B cell (primary cell): ENCODE data around the gene MFN2. TPM values are rescaled to one million over a fixed set of nuclear protein-coding genes. Genes with fewer than 3 reads are reported as not detected.
"Not testable (repeated sequence)": the region's sequence is repeated elsewhere in the genome, so short reads cannot be mapped to it uniquely, and the experiment has no call there.

ENCODE experiments used
- ATAC-seq: fragments of 200-7000 bp; cut with Tn5 transposase; one replicate; pipeline ENCODE4 v1.10.0; 2021; ENCODE audit warnings: low read depth, mild to moderate bottlenecking, moderate number of reproducible peaks, moderate library complexity
- CTCF ChIA-PET: fragments of 350-600 bp; sonication (Branson Sonifier 250); formaldehyde crosslinking; loops from one replicate; lab custom pipeline; 2021; ENCODE audit warnings: antibody characterized with exemption, inconsistent platforms; lab: Charles Lee
- POLR2A ChIA-PET: fragments of 350-600 bp; sonication (Branson Sonifier 250); formaldehyde crosslinking; loops from one replicate; lab custom pipeline; 2021; ENCODE audit warnings: antibody characterized with exemption; lab: Charles Lee
- DNase-seq: peaks from one replicate; pipeline ENCODE4 v3.0.0; 2013
- H2AFZ ChIP-seq: 2 replicates; pipeline ENCODE4 v1.6.1; 2012; ENCODE audit warnings: mild to moderate bottlenecking, low read depth, low read length; ENCODE audit not compliant: insufficient read depth, poor library complexity, severe bottlenecking
- H3K27ac ChIP-seq, 2 donors: 1 replicate in 1 of 2; 2 replicates in 1 of 2; pipeline ENCODE4 v1.5.1; 2012 to 2013; ENCODE audit warnings: low read length in 2 of 2, mild to moderate bottlenecking in 2 of 2, moderate library complexity in 1 of 2
- H3K27me3 ChIP-seq, 4 experiments: fragments of 200-600 bp in 1 of 4; sonication (generic) in 1 of 4; replicated peaks in 1 of 4; 1 replicate in 2 of 4; 2 replicates in 2 of 4; pipeline versions ENCODE4 v1.6.1 to v1.7.0; 2013 to 2016; ENCODE audit warnings: low read length in 3 of 4, mild to moderate bottlenecking in 2 of 4, mixed read lengths in 1 of 4, moderate library complexity in 1 of 4; ENCODE audit not compliant: insufficient read depth in 4 of 4, control insufficient read depth in 3 of 4; ENCODE audit errors: control extremely low read depth in 1 of 4
- H3K36me3 ChIP-seq, 2 experiments: replicated peaks in 1 of 2; 1 replicate in 1 of 2; 2 replicates in 1 of 2; pipeline versions ENCODE4 v1.6.1 to v1.7.1; 2013; ENCODE audit warnings: low read length in 1 of 2; ENCODE audit not compliant: insufficient read depth in 2 of 2, control insufficient read depth in 1 of 2; ENCODE audit errors: control extremely low read depth in 1 of 2, extremely low read depth in 1 of 2
- H3K4me1 ChIP-seq, 2 donors: fragments of 200-600 bp in 1 of 2; sonication (generic) in 1 of 2; 1 replicate in 1 of 2; 2 replicates in 1 of 2; pipeline versions ENCODE4 v1.5.1 to v1.6.1; 2013 to 2017; ENCODE audit warnings: low read length in 2 of 2; ENCODE audit not compliant: control insufficient read depth in 2 of 2, insufficient read depth in 2 of 2
- H3K4me2 ChIP-seq: replicated peaks from 2 replicates; pipeline ENCODE3; 2012; ENCODE audit warnings: mild to moderate bottlenecking, low read depth, low read length; ENCODE audit not compliant: poor library complexity, severe bottlenecking
- H3K4me3 ChIP-seq, 5 experiments: fragments of 200-600 bp in 1 of 5; sonication (generic) in 1 of 5; 1 replicate in 3 of 5; 2 replicates in 2 of 5; pipeline versions ENCODE4 v1.5.1 to v1.7.0; 2011 to 2016; ENCODE audit warnings: low read length in 4 of 5, mild to moderate bottlenecking in 4 of 5, low read depth in 2 of 5, control low read depth in 1 of 5, moderate library complexity in 1 of 5; ENCODE audit not compliant: insufficient read depth in 1 of 5; ENCODE audit errors: control extremely low read depth in 1 of 5, extremely low read depth in 1 of 5
- H3K79me2 ChIP-seq: fragments of 200-600 bp; sonication (generic); one replicate; pipeline ENCODE4 v1.6.0; 2016; ENCODE audit warnings: low read length; ENCODE audit not compliant: control insufficient read depth, insufficient read depth
- H3K9ac ChIP-seq: fragments of 200-600 bp; sonication (generic); 2 replicates; pipeline ENCODE4 v1.6.1; 2017; ENCODE audit warnings: mild to moderate bottlenecking, low read length, moderate library complexity
- H3K9me3 ChIP-seq, 3 donors: one replicate each; pipeline versions ENCODE4 v1.6.1 to v1.7.1; 2013; ENCODE audit warnings: low read length in 2 of 3; ENCODE audit not compliant: control insufficient read depth in 2 of 3, insufficient read depth in 1 of 3; ENCODE audit errors: control extremely low read depth in 1 of 3
- H4K20me1 ChIP-seq: 2 replicates; pipeline ENCODE4 v1.6.0; 2012; ENCODE audit warnings: mild to moderate bottlenecking, low read length; ENCODE audit not compliant: insufficient read depth, control insufficient read depth, poor library complexity, severe bottlenecking
- H3K27ac Mint-ChIP-seq: one replicate; pipeline ENCODE4 v1.8.0; 2021; ENCODE audit warnings: mixed read lengths
- H3K27me3 Mint-ChIP-seq: one replicate; pipeline ENCODE4 v1.8.0; 2021; ENCODE audit warnings: mixed read lengths
- H3K4me1 Mint-ChIP-seq: one replicate; pipeline ENCODE4 v1.8.0; 2021; ENCODE audit warnings: mixed read lengths
- H3K4me3 Mint-ChIP-seq: one replicate; pipeline ENCODE4 v1.8.0; 2021; ENCODE audit warnings: mixed read lengths
- H3K9me3 Mint-ChIP-seq: one replicate; pipeline ENCODE4 v1.8.0; 2022; ENCODE audit warnings: mixed read lengths; ENCODE audit not compliant: insufficient read depth
- EZH2 ChIP-seq: IDR thresholded peaks from 2 replicates; pipeline ENCODE4 v1.6.1; 2012; ENCODE audit warnings: borderline replicate concordance, low read depth, mild to moderate bottlenecking, moderate library complexity, low read length; ENCODE audit not compliant: insufficient read depth, poor library complexity, severe bottlenecking
- WGBS: methylation state at CpG from one replicate; pipeline ENCODE4 v1.1.5; 2013; ENCODE audit warnings: missing lambda C conversion rate; ENCODE audit not compliant: insufficient coverage; 5-methylcytosine and 5-hydroxymethylcytosine counted together
- intact Hi-C: fragments of 100-400 bp; cut with micrococcal nuclease; formaldehyde crosslinking; loops from one replicate; pipeline ENCODE4 v1.10.0; 2022
- polyA plus RNA-seq: library from polyadenylated mRNA; depleted of rRNA; stranded (reverse); fragments of >200 nt; gene quantifications from 2 replicates; pipeline ENCODE4 v1.2.3, GENCODE V29; 2012
- total RNA-seq, 2 donors: library from RNA; stranded (reverse); fragments of 120-200 nt in 1 of 2; gene quantifications; 1 replicate in 1 of 2; 2 replicates in 1 of 2; pipeline versions ENCODE4 v1.2.3 to v1.2.4, GENCODE V29; 2013 to 2022

MFN2 gene
- total and polyA plus RNA-seq, 2 donors (not counting 1 experiment from before 2014, with no cell fraction given): 24.0 to 50.0 TPM

GRCh38 chr1:11935057-11935412, 45.2 kb upstream of the MFN2 start:
- POLR2A ChIA-PET: interaction anchor here (1.2 to 1.9 kb wide), 2 partner anchors 26 to 45 kb away, joined by 3 to 28 read pairs; partner anchors contain the start of gene MFN2
- intact Hi-C loops: loop anchor here (2.0 kb wide), 1 partner anchor 26 kb away; no protein-coding TSS in a partner anchor

GRCh38 chr1:11935733-11936132, 44.5 kb upstream of the MFN2 start:
- not testable (repeated sequence) for H3K9me3 Mint-ChIP-seq, H3K79me2 ChIP-seq, H3K4me3 Mint-ChIP-seq, DNase-seq, H3K27me3 ChIP-seq, H3K4me2 ChIP-seq, H4K20me1 ChIP-seq, ATAC-seq, H3K9ac ChIP-seq, H3K27me3 Mint-ChIP-seq, H3K9me3 ChIP-seq, H2AFZ ChIP-seq, H3K4me3 ChIP-seq, H3K4me1 Mint-ChIP-seq, H3K27ac ChIP-seq, H3K27ac Mint-ChIP-seq, H3K36me3 ChIP-seq
- peaks cover 9 to 12% of the 10 kb centered on the region in 2 donors for H3K4me1 ChIP-seq
- ChIA-PET POLR2A (interaction anchor here (1.9 kb wide), 1 partner anchor 27 kb away, joined by 28 read pairs; no protein-coding TSS in a partner anchor), CTCF (interaction anchor here (0.7 kb wide), 1 partner anchor 75 kb away, joined by 3 read pairs; no protein-coding TSS in a partner anchor)
- intact Hi-C loops: loop anchor here (2.0 kb wide), 1 partner anchor 27 kb away; no protein-coding TSS in a partner anchor
- WGBS: 99% methylated on average over 10 of the region's 10 CpGs

More at GRCh38 chr1:11935057-11935412, 45.2 kb upstream of the MFN2 start:
- Histone ChIP-seq H3K27me3 (no peaks in the 10 kb centered on the region), H3K4me2 (peak overlapping the region; percentile 96), H3K79me2 (no peaks in the 10 kb centered on the region), H3K9ac (peak overlapping the region; percentile 81), H2AFZ (peak overlapping the region; percentile 99), H3K27ac (peak overlapping the region in 1 of 2 donors; percentile 69), H3K9me3 (no peaks in the 10 kb centered on the region), H3K4me1 (peaks cover 9 to 12% of the 10 kb centered on the region in 2 donors), H3K4me3 (peak overlapping the region; percentile 44 to 82 (median 71)), H4K20me1 (no peaks in the 10 kb centered on the region), H3K36me3 (no peaks in the 10 kb centered on the region)
- Mint-ChIP-seq H3K9me3 (no peaks in the 10 kb centered on the region), H3K4me1 (peaks cover 8% of the 10 kb centered on the region), H3K27me3 (no peaks in the 10 kb centered on the region), H3K4me3 (peak overlapping the region; percentile 90), H3K27ac (peak overlapping the region; percentile 74)
- 0% methylated on average over 2 of the region's 2 CpGs for WGBS
- DNase-seq: no peak
- CTCF ChIA-PET: interaction anchor here (1.1 kb wide), 1 partner anchor 25 kb away, joined by 3 read pairs; no protein-coding TSS in a partner anchor
- TF ChIP-seq EZH2: no peak
- no peak for ATAC-seq
